Measurements from ENCODE around the gene CFAP99. TPM values are rescaled to one million over a fixed set of nuclear protein-coding genes. Genes with fewer than 3 reads are reported as not detected.

The CFAP99 gene
- total RNA-seq (ENCODE audit: low replicate concordance): not detected in 2 replicates

GRCh38 chr4:2418650-2419571, at the start of gene CFAP99:
CFAP99 (plus strand) TSS chr4:2418955.

GRCh38 chr4:2417765-2418649, 748 bp upstream of the CFAP99 start, which contains the start of gene ZFYVE28:
ZFYVE28 (minus strand) TSS chr4:2418645; CDS start chr4:2418323, 322 bp downstream.

GRCh38 chr4:2468456-2469191, 49.9 kb downstream of the CFAP99 start, which contains the start of gene RNF4:
RNF4 (plus strand) TSS chr4:2469106; CDS start chr4:2490494, 21,388 bp downstream.

Other genes starting within 250 kb of the CFAP99 start
- 2.7 and 5.3 TPM in 2 replicates for gene HAUS3, start 176.8 kb upstream of the CFAP99 start, total RNA-seq (ENCODE audit: low replicate concordance)
- gene POLN, start 176.8 kb upstream of the CFAP99 start, total RNA-seq (ENCODE audit: low replicate concordance): 2.4 and 5.6 TPM in 2 replicates
- gene MXD4, start 156.8 kb upstream of the CFAP99 start, total RNA-seq (ENCODE audit: low replicate concordance): 34.5 and 65.7 TPM in 2 replicates
- 5.9 and 12.2 TPM in 2 replicates for gene ZFYVE28, start 310 bp upstream of the CFAP99 start, total RNA-seq (ENCODE audit: low replicate concordance)
- gene RNF4, start 50.2 kb downstream of the CFAP99 start, total RNA-seq (ENCODE audit: low replicate concordance): 34.5 and 38.0 TPM in 2 replicates
- gene FAM193A, start 117.7 kb downstream of the CFAP99 start, total RNA-seq (ENCODE audit: low replicate concordance): 6.1 and 6.8 TPM in 2 replicates